Endothelial cell of umbilical vein (primary cell): ENCODE measurements around the gene CRISPLD2. TPM values are rescaled to one million over a fixed set of nuclear protein-coding genes. Genes with fewer than 3 reads are reported as not detected.

ENCODE experiments used
- BruUV-seq: library from RNA; stranded (reverse); fragments of 400-500 nt; replicated peaks from 2 replicates; lab custom pipeline; 2021; lab: Mats Ljungman, UMichigan
- CTCF ChIA-PET: fragments of 300-600, 350-600 bp; sonication (Branson Sonifier 250); formaldehyde crosslinking; loops from one replicate; lab custom pipeline; 2021; ENCODE audit warnings: antibody characterized with exemption, inconsistent platforms; lab: Charles Lee
- POLR2A ChIA-PET: fragments of 300-600, 350-600 bp; sonication (Branson Sonifier 250); formaldehyde crosslinking; loops from one replicate; lab custom pipeline; 2021; ENCODE audit warnings: antibody characterized with exemption, inconsistent platforms; lab: Charles Lee
- DNase-seq: peaks from one replicate; pipeline ENCODE4 v3.0.0-alpha.2; 2011; ENCODE audit warnings: low read depth, low spot score
- FAIRE-seq: peaks from 2 replicates; lab custom pipeline; 2011; peaks lifted over from hg19 to GRCh38; lab: Jason Lieb, UNC
- H2AFZ ChIP-seq: 2 replicates; pipeline ENCODE4 v1.6.0; 2012; ENCODE audit warnings: low read depth, low read length, control low read depth, inconsistent platforms
- H3K27ac ChIP-seq: 2 replicates; pipeline ENCODE4 v1.5.1; 2011; ENCODE audit warnings: low read depth, mild to moderate bottlenecking, control low read depth, low read length, moderate library complexity; ENCODE audit not compliant: insufficient read depth
- H3K27me3 ChIP-seq, 2 experiments: 2 replicates each; pipeline versions ENCODE4 v1.6.0 to v1.6.1; 2011; ENCODE audit warnings: low read length in 2 of 2, mixed read lengths in 1 of 2; ENCODE audit not compliant: control insufficient read depth in 2 of 2, insufficient read depth in 2 of 2
- H3K36me3 ChIP-seq, 2 experiments: 2 replicates in 1 of 2; 3 replicates in 1 of 2; pipeline ENCODE4 v1.5.1; 2011; ENCODE audit warnings: low read length in 2 of 2, mild to moderate bottlenecking in 1 of 2, moderate library complexity in 1 of 2; ENCODE audit not compliant: control insufficient read depth in 2 of 2, insufficient read depth in 2 of 2; ENCODE audit errors: extremely low read depth in 1 of 2
- H3K4me1 ChIP-seq: 3 replicates; pipeline ENCODE4 v1.5.1; 2011; ENCODE audit warnings: mild to moderate bottlenecking, low read length; ENCODE audit not compliant: control insufficient read depth, insufficient read depth; ENCODE audit errors: extremely low read depth
- H3K4me2 ChIP-seq: 2 replicates; pipeline ENCODE4 v1.6.1; 2011; ENCODE audit warnings: low read length, control low read depth, mixed read lengths; ENCODE audit not compliant: insufficient read depth
- H3K4me3 ChIP-seq, 3 experiments: fragments of 200-600 bp in 1 of 3; sonication (generic), shearing (Covaris generic) in 1 of 3; replicated peaks in 1 of 3; 2 replicates each; pipeline ENCODE4 v1.5.1; 2011 to 2016; ENCODE audit warnings: control low read depth in 3 of 3, low read length in 3 of 3, mild to moderate bottlenecking in 2 of 3, inconsistent platforms in 1 of 3, low read depth in 1 of 3, moderate library complexity in 1 of 3; ENCODE audit not compliant: insufficient read depth in 1 of 3
- H3K79me2 ChIP-seq: 2 replicates; pipeline ENCODE4 v1.6.0; 2012; ENCODE audit warnings: low read length, inconsistent platforms; ENCODE audit not compliant: control insufficient read depth, insufficient read depth
- H3K9ac ChIP-seq: replicated peaks from 2 replicates; pipeline ENCODE3; 2011; ENCODE audit warnings: low read length, control low read depth; ENCODE audit not compliant: insufficient read depth; ENCODE audit errors: extremely low read depth
- H3K9me1 ChIP-seq: replicated peaks from 3 replicates; pipeline ENCODE4 v1.6.0; 2011; ENCODE audit warnings: mild to moderate bottlenecking, low read length; ENCODE audit not compliant: control insufficient read depth, insufficient read depth; ENCODE audit errors: extremely low read depth
- H3K9me3 ChIP-seq: replicated peaks from 2 replicates; pipeline ENCODE4 v1.5.1; 2012; ENCODE audit warnings: low read length, inconsistent platforms; ENCODE audit not compliant: control insufficient read depth, insufficient read depth
- H4K20me1 ChIP-seq: replicated peaks from 2 replicates; pipeline ENCODE3; 2011; ENCODE audit warnings: mild to moderate bottlenecking, low read length; ENCODE audit not compliant: control insufficient read depth, insufficient read depth; ENCODE audit errors: extremely low read depth
- CTCF ChIP-seq, 2 donors: IDR thresholded peaks; 1 replicate in 1 of 2; 2 replicates in 1 of 2; pipeline ENCODE4 v1.5.1; 2011; ENCODE audit warnings: low read length in 2 of 2, mild to moderate bottlenecking in 2 of 2, moderate library complexity in 2 of 2, control low read depth in 1 of 2, inconsistent platforms in 1 of 2, low read depth in 1 of 2; ENCODE audit not compliant: insufficient read depth in 1 of 2; ENCODE audit errors: extremely low read depth in 1 of 2
- EZH2 ChIP-seq: IDR thresholded peaks from 2 replicates; pipeline ENCODE4 v1.6.1; 2012; ENCODE audit warnings: borderline replicate concordance, low read depth, mild to moderate bottlenecking, moderate library complexity, low read length, inconsistent platforms; ENCODE audit not compliant: severe bottlenecking
- FOS ChIP-seq: IDR thresholded peaks from 2 replicates; pipeline ENCODE4 v1.6.1; 2011; ENCODE audit warnings: mild to moderate bottlenecking, low read length, moderate library complexity, borderline replicate concordance; ENCODE audit not compliant: insufficient read depth
- GATA2 ChIP-seq: IDR thresholded peaks from 2 replicates; pipeline ENCODE4 v1.7.0; 2011; ENCODE audit warnings: low read depth, mild to moderate bottlenecking, moderate library complexity, mixed read lengths, low read length; ENCODE audit not compliant: insufficient read length, insufficient read depth
- JUN ChIP-seq: IDR thresholded peaks from 2 replicates; pipeline ENCODE4 v1.6.1; 2011; ENCODE audit warnings: borderline replicate concordance, low read depth; ENCODE audit not compliant: insufficient read length, insufficient read depth
- MAX ChIP-seq: IDR thresholded peaks from 2 replicates; pipeline ENCODE4 v1.6.1; 2011; ENCODE audit not compliant: insufficient read depth, insufficient read length
- MYC ChIP-seq: IDR thresholded peaks from one replicate; pipeline ENCODE4 v1.6.1; 2011; ENCODE audit warnings: mild to moderate bottlenecking, low read depth, low read length
- POLR2A ChIP-seq: IDR thresholded peaks from 2 replicates; pipeline ENCODE4 v1.6.1; 2012; ENCODE audit warnings: low read depth, mild to moderate bottlenecking, control low read depth, low read length
- POLR2AphosphoS5 ChIP-seq: IDR thresholded peaks from 2 replicates; pipeline ENCODE4 v1.6.1; 2012; ENCODE audit warnings: low read depth, mild to moderate bottlenecking, control low read depth, low read length, moderate library complexity; ENCODE audit not compliant: insufficient read depth
- dilution Hi-C: fragments of 300-500 bp; cut with MboI; formaldehyde crosslinking; loops from one replicate; pipeline ENCODE4 v1.15.0; 2019; ENCODE audit warnings: low sequenced_read_pairs; ENCODE audit not compliant: extremely low pct_ligation_motif_present
- intact Hi-C: fragments of 100-400 bp; cut with micrococcal nuclease; formaldehyde crosslinking; loops from one replicate; pipeline ENCODE4 v1.10.0; 2022
- polyA plus RNA-seq, 4 experiments: library from polyadenylated mRNA; depleted of rRNA in 3 of 4; stranded (reverse) in 3 of 4; unstranded in 1 of 4; fragments of >200 nt; gene quantifications; 2 replicates each; pipeline versions ENCODE4 v1.2.1 to v1.2.3, GENCODE V29; 2011 to 2012; ENCODE audit warnings: missing spikeins in 1 of 4
- total RNA-seq: library from RNA; stranded (reverse); gene quantifications from 2 replicates; pipeline ENCODE4 v1.2.3, GENCODE V29; 2021

CRISPLD2 gene
- total and polyA plus RNA-seq, 2 donors (not counting 3 experiments of a cell fraction or from before 2014, with no cell fraction given) = 0.14 to 0.73 TPM

- ChIA-PET POLR2A (no interaction called here), CTCF (no interaction called here)
- dilution Hi-C loops = no loop called here
- DNase-seq (no peak), FAIRE-seq (no peak)
- no peak overlapping the region for H3K4me2 ChIP-seq
- H3K9me3 ChIP-seq = no peaks in the 10 kb centered on the region
- peaks cover 0 to 4% of the 10 kb centered on the region in 2 experiments for H3K27me3 ChIP-seq
- intact Hi-C loops = no loop called here
- H3K4me3 ChIP-seq = no peak overlapping the region
- no peak overlapping the region for H3K9ac ChIP-seq
- H3K9me1 ChIP-seq = no peaks in the 10 kb centered on the region
- no peaks in the 10 kb centered on the region for H3K4me1 ChIP-seq
- no peaks in the 10 kb centered on the region for H3K79me2 ChIP-seq
- no peak overlapping the region for H3K27ac ChIP-seq
- TF ChIP-seq POLR2A = no peak
- TF ChIP-seq CTCF (IDR thresholded peaks at IDR 0.05; ENCODE audit: extremely low read depth in 1 of 2, insufficient read depth in 1 of 2, low read depth in 1 of 2, low read length in 2 of 2) = no peak
- no peak for TF ChIP-seq JUN
- no peak for TF ChIP-seq MAX
- TF ChIP-seq MYC = no peak
- no peak for TF ChIP-seq POLR2AphosphoS5
- no peak for TF ChIP-seq GATA2
- TF ChIP-seq FOS = no peak
- no peak for TF ChIP-seq EZH2
- H4K20me1 ChIP-seq = no peaks in the 10 kb centered on the region
- H2AFZ ChIP-seq = no peak overlapping the region
- H3K36me3 ChIP-seq = no peaks in the 10 kb centered on the region
- BruUV-seq = no TSS peak
Observed at GRCh38 chr16:84862804-84863480, 43.2 kb downstream of the CRISPLD2 start.
